AG04450 (cell line): Measurements from ENCODE around the gene NOBOX. TPM values are rescaled to one million over a fixed set of nuclear protein-coding genes. Genes with fewer than 3 reads are reported as not detected.

Experiments used
- CTCF ChIA-PET: fragments of 300-600, 350-600 bp; formaldehyde crosslinking; extraction: SDS; loops from one replicate; lab custom pipeline; 2022; ENCODE audit warnings: antibody characterized with exemption, inconsistent platforms; lab: Charles Lee
- POLR2A ChIA-PET: fragments of 350-600 bp; formaldehyde crosslinking; extraction: SDS; loops from one replicate; lab custom pipeline; 2021; ENCODE audit warnings: antibody characterized with exemption, inconsistent platforms; lab: Yijun Ruan, JAX
- DNase-seq: peaks from one replicate; pipeline ENCODE4 v3.0.0-alpha.2; 2011; ENCODE audit warnings: low read depth, low spot score
- H3K27ac ChIP-seq: one replicate; pipeline ENCODE4 v1.5.1; 2012; ENCODE audit warnings: low read depth, low read length, control low read depth
- H3K27me3 ChIP-seq: one replicate; pipeline ENCODE4 v1.6.0; 2012; ENCODE audit warnings: low read length; ENCODE audit not compliant: control insufficient read depth, insufficient read depth
- H3K4me3 ChIP-seq: 2 replicates; pipeline ENCODE4 v1.5.1; 2011; ENCODE audit warnings: mild to moderate bottlenecking, low read depth, low read length, control low read depth
- H3K9me3 ChIP-seq: 2 replicates; pipeline ENCODE4 v1.5.1; 2012; ENCODE audit warnings: low read length; ENCODE audit not compliant: control insufficient read depth, insufficient read depth
- polyA plus RNA-seq: library from polyadenylated mRNA; depleted of rRNA; stranded (reverse); fragments of >200 nt; gene quantifications from 2 replicates; pipeline ENCODE4 v1.2.3, GENCODE V29; 2011
- TF ChIP-seq, protein P1 (sequence below): IDR thresholded peaks from 2 replicates; pipeline ENCODE4 v1.5.1; 2011; ENCODE audit warnings: low read depth, low read length, control low read depth, inconsistent platforms

Gene NOBOX
- polyA plus RNA-seq, 1 experiment, result not detected

DNA sequence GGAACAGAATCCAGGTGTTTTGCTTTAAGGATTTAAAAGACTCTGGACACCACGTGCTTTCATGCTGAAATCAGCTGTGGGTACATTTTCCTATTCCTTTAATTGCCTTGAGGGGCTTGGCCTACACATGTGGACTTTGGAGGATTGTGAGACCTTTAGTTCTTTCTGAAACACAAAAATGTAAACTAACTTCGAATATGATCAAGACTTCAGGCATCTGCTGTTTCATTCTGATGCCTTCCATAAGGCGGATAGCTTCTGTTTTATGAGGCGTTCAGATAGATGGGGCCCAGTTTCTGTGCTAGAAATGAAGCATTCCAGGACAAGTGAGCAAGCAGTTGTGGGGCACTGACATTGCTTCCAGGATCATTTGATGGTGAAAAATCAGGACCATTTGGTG lies 1.5 kb upstream of the NOBOX start:
- H3K27me3 ChIP-seq, result no peaks in the 10 kb centered on the region
- no peak overlapping the region for H3K4me3 ChIP-seq
- peaks cover 25% of the 10 kb centered on the region for H3K9me3 ChIP-seq
- no peak for DNase-seq
- POLR2A ChIA-PET, result no interaction called here
- TF ChIP-seq, protein P1, sequence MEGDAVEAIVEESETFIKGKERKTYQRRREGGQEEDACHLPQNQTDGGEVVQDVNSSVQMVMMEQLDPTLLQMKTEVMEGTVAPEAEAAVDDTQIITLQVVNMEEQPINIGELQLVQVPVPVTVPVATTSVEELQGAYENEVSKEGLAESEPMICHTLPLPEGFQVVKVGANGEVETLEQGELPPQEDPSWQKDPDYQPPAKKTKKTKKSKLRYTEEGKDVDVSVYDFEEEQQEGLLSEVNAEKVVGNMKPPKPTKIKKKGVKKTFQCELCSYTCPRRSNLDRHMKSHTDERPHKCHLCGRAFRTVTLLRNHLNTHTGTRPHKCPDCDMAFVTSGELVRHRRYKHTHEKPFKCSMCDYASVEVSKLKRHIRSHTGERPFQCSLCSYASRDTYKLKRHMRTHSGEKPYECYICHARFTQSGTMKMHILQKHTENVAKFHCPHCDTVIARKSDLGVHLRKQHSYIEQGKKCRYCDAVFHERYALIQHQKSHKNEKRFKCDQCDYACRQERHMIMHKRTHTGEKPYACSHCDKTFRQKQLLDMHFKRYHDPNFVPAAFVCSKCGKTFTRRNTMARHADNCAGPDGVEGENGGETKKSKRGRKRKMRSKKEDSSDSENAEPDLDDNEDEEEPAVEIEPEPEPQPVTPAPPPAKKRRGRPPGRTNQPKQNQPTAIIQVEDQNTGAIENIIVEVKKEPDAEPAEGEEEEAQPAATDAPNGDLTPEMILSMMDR, result no peak
- no peak overlapping the region for H3K27ac ChIP-seq
- CTCF ChIA-PET, result interaction anchor here (1.5 kb wide), 1 partner anchor 13 kb away, joined by 4 read pairs; no protein-coding TSS in a partner anchor

DNA sequence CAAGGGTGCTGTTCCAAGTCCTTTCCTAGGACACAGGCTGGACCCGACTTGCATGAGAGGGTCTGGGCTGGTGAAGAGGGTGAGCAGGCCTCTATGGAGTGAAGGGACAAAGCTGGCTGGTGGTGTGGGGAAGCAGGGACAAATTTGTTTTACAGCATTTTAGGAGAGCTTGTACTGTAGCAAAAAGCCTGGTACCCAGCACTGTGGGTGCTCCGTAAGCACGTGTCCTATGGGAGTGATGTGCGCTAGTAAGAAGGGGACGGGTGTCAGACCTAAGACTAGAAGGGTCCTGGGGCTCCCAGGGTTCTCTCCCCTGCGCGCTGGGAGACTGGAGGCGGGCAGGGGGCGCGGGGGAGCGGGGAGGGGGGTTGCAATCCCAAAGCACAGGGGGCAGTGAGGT lies 391 bp downstream of the NOBOX start:
- no peak overlapping the region for H3K4me3 ChIP-seq
- DNase-seq, result no peak
- peaks cover 32% of the 10 kb centered on the region for H3K9me3 ChIP-seq
- no peaks in the 10 kb centered on the region for H3K27me3 ChIP-seq
- TF ChIP-seq, protein P1, result no peak
- CTCF ChIA-PET, result interaction anchor here (0.7 kb wide), 1 partner anchor 390 kb away, joined by 5 read pairs; no protein-coding TSS in a partner anchor
- POLR2A ChIA-PET, result no interaction called here
- H3K27ac ChIP-seq, result no peak overlapping the region

DNA sequence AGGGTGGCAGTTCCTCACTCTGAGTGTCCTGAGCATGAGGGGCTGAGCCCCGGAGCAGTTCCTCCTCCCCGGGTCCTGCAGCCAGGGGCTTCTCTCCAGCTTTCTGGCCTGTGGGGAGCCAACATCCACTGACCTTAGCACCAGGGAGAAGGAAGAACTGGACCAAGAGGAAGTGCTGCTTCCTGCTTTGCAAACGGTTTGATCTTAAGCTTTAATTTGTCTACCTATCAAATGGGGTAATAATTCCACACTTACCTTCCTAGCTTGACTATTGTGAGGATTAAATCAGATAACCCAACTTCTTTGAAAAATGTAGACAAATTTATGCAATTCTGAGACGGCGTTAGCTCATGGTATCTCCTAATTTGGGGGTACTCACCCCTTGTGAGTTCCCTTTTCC lies 2.0 kb downstream of the NOBOX start:
- Histone ChIP-seq H3K4me3 (no peak overlapping the region), H3K9me3 (peaks cover 29% of the 10 kb centered on the region), H3K27ac (no peak overlapping the region), H3K27me3 (no peaks in the 10 kb centered on the region)
- CTCF ChIA-PET, result no interaction called here
- TF ChIP-seq, protein P1, result no peak
- no peak for DNase-seq
- POLR2A ChIA-PET, result no interaction called here

DNA sequence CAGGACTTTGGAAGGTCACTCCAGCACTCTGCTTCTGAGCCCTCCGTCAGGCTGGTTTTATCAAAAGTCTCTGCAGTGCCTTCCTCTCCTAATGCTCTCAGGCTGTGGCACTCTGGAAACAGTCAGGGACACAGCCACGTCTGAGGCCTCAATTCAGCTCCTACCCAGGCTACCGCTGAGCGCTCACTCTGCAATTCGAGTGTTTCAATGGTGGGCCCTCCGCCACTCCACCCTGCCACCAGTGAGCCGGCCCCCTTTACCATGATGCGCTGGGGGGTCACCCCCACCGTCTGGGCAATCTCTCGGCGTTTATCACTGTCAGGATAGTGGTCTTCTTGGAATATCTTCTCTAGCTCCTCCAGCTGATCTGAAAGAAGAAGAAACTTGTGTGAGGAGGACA lies 3.5 kb downstream of the NOBOX start:
- no peak for DNase-seq
- ChIA-PET POLR2A (no interaction called here), CTCF (interaction anchor here (1.1 kb wide), 1 partner anchor 12 kb away, joined by 3 read pairs; no protein-coding TSS in a partner anchor)
- no peaks in the 10 kb centered on the region for H3K27me3 ChIP-seq
- TF ChIP-seq, protein P1, result no peak
- no peak overlapping the region for H3K27ac ChIP-seq
- H3K9me3 ChIP-seq, result peaks cover 29% of the 10 kb centered on the region
- H3K4me3 ChIP-seq, result no peak overlapping the region

DNA sequence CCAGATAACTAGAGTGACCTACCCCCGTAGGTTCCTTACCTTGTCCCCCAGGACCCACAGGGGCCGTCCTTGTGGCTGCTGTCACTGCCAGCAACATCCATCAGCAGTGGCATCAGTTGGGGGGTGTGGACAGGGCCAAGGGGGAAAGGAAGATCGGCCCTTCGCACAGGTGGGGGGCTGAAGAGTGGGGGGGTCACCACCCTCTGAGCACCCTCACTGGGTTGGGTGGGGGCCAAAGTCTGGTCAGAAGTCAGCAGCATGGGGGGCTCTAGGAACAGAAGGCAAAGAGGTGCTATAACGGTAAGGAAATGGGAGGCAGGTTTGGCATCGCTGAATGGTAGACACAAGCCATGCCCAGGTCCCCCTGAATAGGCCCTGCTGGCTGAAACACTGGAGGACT lies 4.6 kb downstream of the NOBOX start:
- Histone ChIP-seq H3K9me3 (peaks cover 22% of the 10 kb centered on the region), H3K27ac (no peak overlapping the region), H3K27me3 (no peaks in the 10 kb centered on the region), H3K4me3 (no peak overlapping the region)
- no peak for DNase-seq
- ChIA-PET POLR2A (no interaction called here), CTCF (interaction anchor here (1.1 kb wide), 1 partner anchor 11 kb away, joined by 3 read pairs; no protein-coding TSS in a partner anchor)
- TF ChIP-seq, protein P1, result no peak
